Adrenal gland (tissue), 12 donors: ENCODE results near the gene SEC16A. TPM values are rescaled to one million over a fixed set of nuclear protein-coding genes. Genes with fewer than 3 reads are reported as not detected.

Experiments
- DNase-seq, 7 donors: peaks; one replicate each; pipeline ENCODE4 v3.0.0-alpha.2; 2019 to 2020
- H3K27ac ChIP-seq, 5 donors: fragments of 200-600 bp; sonication (generic) in 4 of 5; 1 replicate in 3 of 5; 2 replicates in 2 of 5; pipeline versions ENCODE4 v1.5.1 to v1.8.0; 2016 to 2020; ENCODE audit warnings: mild to moderate bottlenecking in 1 of 5
- H3K27me3 ChIP-seq: fragments of 200-600 bp; 2 replicates; pipeline ENCODE4 v1.8.0; 2021
- H3K36me3 ChIP-seq, 2 donors: fragments of 200-600 bp; replicated peaks in 1 of 2; 1 replicate in 1 of 2; 2 replicates in 1 of 2; pipeline versions ENCODE4 v1.5.1 to v1.8.0; 2018 to 2022
- H3K4me1 ChIP-seq, 2 donors: fragments of 200-600 bp; replicated peaks in 1 of 2; 1 replicate in 1 of 2; 2 replicates in 1 of 2; pipeline versions ENCODE4 v1.5.1 to v1.8.0; 2018 to 2021
- H3K4me3 ChIP-seq, 4 donors: fragments of 200-600 bp; sonication (generic) in 3 of 4; one replicate each; pipeline ENCODE4 v1.5.1; 2016 to 2018
- H3K9me3 ChIP-seq, 3 donors: fragments of 200-600 bp; sonication (generic) in 1 of 3; replicated peaks in 1 of 3; 1 replicate in 2 of 3; 2 replicates in 1 of 3; pipeline versions ENCODE4 v1.5.1 to v1.8.0; 2016 to 2021
- CTCF ChIP-seq, 6 experiments: fragments of 450-650 bp in 4 of 6; fragments of 200-600 bp in 2 of 6; sonication (generic) in 1 of 6; IDR thresholded peaks; 1 replicate in 5 of 6; 2 replicates in 1 of 6; pipeline versions ENCODE4 v1.5.1 to v1.8.0; 2016 to 2021; ENCODE audit warnings: antibody characterized with exemption in 6 of 6, mild to moderate bottlenecking in 2 of 6, moderate library complexity in 1 of 6
- POLR2A ChIP-seq, 2 donors: fragments of 450-650 bp; IDR thresholded peaks; one replicate each; pipeline ENCODE4 v1.6.1; 2017; ENCODE audit warnings: antibody characterized with exemption in 2 of 2, mild to moderate bottlenecking in 2 of 2, moderate library complexity in 1 of 2
- WGBS, 4 donors: extraction: QIAGEN DNeasy Blood & Tissue Kit in 2 of 4; methylation state at CpG; one replicate each; pipeline versions ENCODE4 v1.1.5 to v1.1.7; 2013 to 2017; 5-methylcytosine and 5-hydroxymethylcytosine counted together
- intact Hi-C, 2 donors: fragments of 100-400 bp; cut with DNase I; formaldehyde crosslinking; loops; one replicate each; pipeline versions ENCODE4 v1.14.1 to v1.15.0; 2022 to 2023
- polyA plus RNA-seq, 3 donors: library from polyadenylated mRNA; stranded (reverse); fragments of 200-250 nt in 2 of 3; fragments of 350-450 nt in 1 of 3; fragmentation: Illumina TruSeq in 1 of 3; extraction: RNeasy Lipid Tissue Mini Kit (QIAGEN cat#74804) in 1 of 3; gene quantifications; one replicate each; pipeline ENCODE4 v1.2.3, GENCODE V29; 2013 to 2014
- total RNA-seq, 9 donors: library from RNA; depleted of rRNA in 4 of 9; stranded (reverse); fragments of >200 nt in 4 of 9; fragments of 120-200 nt in 1 of 9; fragmentation: NEBNext Ultra II Directional in 1 of 9; extraction: Animal tissue kit (Norgen Biotek cat#: 25700) in 1 of 9; gene quantifications; one replicate each; pipeline versions ENCODE4 v1.1.0 to v1.2.4, GENCODE V29; 2013 to 2023
- donor health status: healthy with polysubstance abuse.
- donor health status: Bipolar disorder and iron deficiency.
- donor health status: DM: yes; HTN: yes; CAD: no.
- donor health status: DM: no; HTN: no; CAD: no.
- donor health status: DM: no; HTN: no; CAD: no.
- donor health status: DM: yes; HTN: yes; CAD: no.

The SEC16A gene
- total and polyA plus RNA-seq, 12 donors: 18.8 to 107 (median 56.5) TPM

GRCh38 chr9:136445799-136446198 lies 37.0 kb downstream of the SEC16A start:
- Histone ChIP-seq H3K9me3 (no peaks in the 10 kb centered on the region), H3K27ac (no peak overlapping the region), H3K36me3 (peaks cover 0 to 95% of the 10 kb centered on the region in 2 donors), H3K4me1 (peaks cover 8 to 9% of the 10 kb centered on the region in 2 donors), H3K4me3 (no peak overlapping the region), H3K27me3 (no peaks in the 10 kb centered on the region)
- 90 to 94% (median 93%) methylated on average over 5 to 7 of the region's 7 CpGs for WGBS, 4 donors
- no peak for DNase-seq
- TF ChIP-seq POLR2A (IDR thresholded peaks at IDR 0.05) (no peak), CTCF (IDR thresholded peaks at IDR 0.05) (no peak)
- intact Hi-C loops: no loop called here

GRCh38 chr9:136444102-136444501 lies 38.7 kb downstream of the SEC16A start:
- TF ChIP-seq CTCF (IDR thresholded peaks at IDR 0.05): no peak
- TF ChIP-seq POLR2A (IDR thresholded peaks at IDR 0.05): no peak
- WGBS, 4 donors: 89 to 93% (median 92%) methylated on average over 12 to 20 of the region's 20 CpGs
- Histone ChIP-seq H3K27me3 (no peaks in the 10 kb centered on the region), H3K4me3 (no peak overlapping the region), H3K4me1 (peaks cover 13 to 16% of the 10 kb centered on the region in 2 donors), H3K9me3 (no peaks in the 10 kb centered on the region), H3K36me3 (peaks cover 0 to 78% of the 10 kb centered on the region in 2 donors), H3K27ac (no peak overlapping the region)
- intact Hi-C loops: no loop called here
- DNase-seq: peak in 1 of 7 donors; percentile 15

- H3K9me3 ChIP-seq: no peaks in the 10 kb centered on the region
- peaks cover 14 to 17% of the 10 kb centered on the region in 2 donors for H3K4me1 ChIP-seq
- 92 to 97% (median 94%) methylated on average over 7 of the region's 7 CpGs for WGBS, 4 donors
- intact Hi-C loops: no loop called here
- peaks cover 0 to 74% of the 10 kb centered on the region in 2 donors for H3K36me3 ChIP-seq
- peak in 1 of 7 donors; percentile 12 for DNase-seq
- TF ChIP-seq CTCF (IDR thresholded peaks at IDR 0.05) (no peak), POLR2A (IDR thresholded peaks at IDR 0.05) (no peak)
- no peak overlapping the region for H3K4me3 ChIP-seq
- no peaks in the 10 kb centered on the region for H3K27me3 ChIP-seq
- no peak overlapping the region for H3K27ac ChIP-seq
Measured at GRCh38 chr9:136443687-136444086, 39.2 kb downstream of the SEC16A start.

GRCh38 chr9:136443087-136443486 lies 39.8 kb downstream of the SEC16A start:
- H3K27me3 ChIP-seq: no peaks in the 10 kb centered on the region
- H3K36me3 ChIP-seq: peaks cover 0 to 73% of the 10 kb centered on the region in 2 donors
- intact Hi-C loops: no loop called here

More at GRCh38 chr9:136443087-136443486, 39.8 kb downstream of the SEC16A start:
- WGBS, 4 donors: 93 to 96% (median 94%) methylated on average over 12 to 15 of the region's 15 CpGs
- Histone ChIP-seq H3K4me3 (no peak overlapping the region), H3K9me3 (no peaks in the 10 kb centered on the region), H3K4me1 (peaks cover 20 to 23% of the 10 kb centered on the region in 2 donors), H3K27ac (no peak overlapping the region)
- TF ChIP-seq CTCF (IDR thresholded peaks at IDR 0.05) (no peak), POLR2A (IDR thresholded peaks at IDR 0.05) (no peak)
- peak in 1 of 7 donors; percentile 13 for DNase-seq
